Muscle of arm (tissue), 12 donors: ENCODE data around the gene CLMP. TPM values are rescaled to one million over a fixed set of nuclear protein-coding genes. Genes with fewer than 3 reads are reported as not detected.
A peak's percentile ranks its signal among the peaks of the same experiment; 100 is the strongest.
"Not testable (repeated sequence)": the region's sequence is repeated elsewhere in the genome, so short reads cannot be mapped to it uniquely, and the experiment has no call there.

Experiments
- DNase-seq: peaks from one replicate; pipeline ENCODE4 v3.0.0-alpha.2; 2013
- polyA plus RNA-seq, 12 donors: library from polyadenylated mRNA; unstranded; fragments of 120-200 nt; gene quantifications; one replicate each; pipeline ENCODE4 v1.2.1, GENCODE V29; 2013; ENCODE audit not compliant: insufficient read length in 12 of 12

Gene CLMP
- polyA plus RNA-seq, 12 donors = 12.3 to 53.7 (median 18.8) TPM; not detected in 1

- DNase-seq = no peak
Observed at GRCh38 chr11:123221096-123221561, 26.1 kb upstream of the CLMP start.

GRCh38 chr11:123219066-123219690 is 24.1 kb upstream of the CLMP start:
- no peak for DNase-seq

- DNase-seq = no peak
Observed at GRCh38 chr11:123218451-123218850, 23.4 kb upstream of the CLMP start.

GRCh38 chr11:123217897-123218296 is 22.8 kb upstream of the CLMP start:
- DNase-seq = no peak

GRCh38 chr11:123216249-123216648 is 21.2 kb upstream of the CLMP start:
- DNase-seq = no peak

- no peak for DNase-seq
Observed at GRCh38 chr11:123214940-123215339, 19.9 kb upstream of the CLMP start.

GRCh38 chr11:123214396-123214795 is 19.3 kb upstream of the CLMP start:
- no peak for DNase-seq

- DNase-seq = no peak
Observed at GRCh38 chr11:123213307-123213771, 18.3 kb upstream of the CLMP start.

- no peak for DNase-seq
Observed at GRCh38 chr11:123212406-123212805, 17.4 kb upstream of the CLMP start.

GRCh38 chr11:123211981-123212380 is 16.9 kb upstream of the CLMP start:
- no peak for DNase-seq

- DNase-seq = no peak
Observed at GRCh38 chr11:123211149-123211852, 16.3 kb upstream of the CLMP start.

- no peak for DNase-seq
Observed at GRCh38 chr11:123209591-123209990, 14.5 kb upstream of the CLMP start.

- DNase-seq = peak; percentile 65
Observed at GRCh38 chr11:123206791-123207434, 11.9 kb upstream of the CLMP start.

- not testable (repeated sequence) for DNase-seq
Observed at GRCh38 chr11:123206055-123206454, 11.0 kb upstream of the CLMP start.

GRCh38 chr11:123203934-123204333 is 8.9 kb upstream of the CLMP start:
- DNase-seq = no peak

GRCh38 chr11:123203471-123203870 is 8.4 kb upstream of the CLMP start:
- DNase-seq = no peak

- peak; percentile 53 for DNase-seq
Observed at GRCh38 chr11:123202155-123203151, 7.4 kb upstream of the CLMP start.

GRCh38 chr11:123200264-123200663 is 5.2 kb upstream of the CLMP start:
- peak; percentile 31 for DNase-seq

- no peak for DNase-seq
Observed at GRCh38 chr11:123197711-123198110, 2.7 kb upstream of the CLMP start.

- DNase-seq = no peak
Observed at GRCh38 chr11:123196060-123196714, 1.1 kb upstream of the CLMP start.
